Esophagus muscularis mucosa (tissue), 4 donors: Measurements from ENCODE around the gene GRIK1. TPM values are rescaled to one million over a fixed set of nuclear protein-coding genes. Genes with fewer than 3 reads are reported as not detected.

Source experiments
- DNase-seq: peaks from one replicate; pipeline ENCODE4 v3.0.0-alpha.2; 2017; ENCODE audit errors: extremely low spot score
- H3K27ac ChIP-seq, 4 donors: fragments of 200-600 bp; sonication (generic); replicated peaks in 1 of 4; 1 replicate in 3 of 4; 2 replicates in 1 of 4; pipeline ENCODE4 v1.5.1; 2016 to 2019; ENCODE audit warnings: mild to moderate bottlenecking in 1 of 4
- H3K27me3 ChIP-seq, 4 donors: fragments of 200-600 bp; sonication (generic); one replicate each; pipeline versions ENCODE4 v1.5.1 to v1.6.0; 2016 to 2019
- H3K36me3 ChIP-seq, 4 donors: fragments of 200-600 bp; sonication (generic); one replicate each; pipeline ENCODE4 v1.5.1; 2016 to 2019
- H3K4me1 ChIP-seq, 4 donors: fragments of 200-600 bp; sonication (generic); one replicate each; pipeline ENCODE4 v1.5.1; 2016 to 2019
- H3K4me3 ChIP-seq, 4 donors: fragments of 200-600 bp; sonication (generic); 1 replicate in 2 of 4; 2 replicates in 2 of 4; pipeline ENCODE4 v1.5.1; 2016 to 2019; ENCODE audit warnings: mild to moderate bottlenecking in 4 of 4, moderate library complexity in 1 of 4
- H3K9me3 ChIP-seq, 4 donors: fragments of 200-600 bp; sonication (generic); 1 replicate in 3 of 4; 2 replicates in 1 of 4; pipeline ENCODE4 v1.5.1; 2016 to 2019
- CTCF ChIP-seq, 3 experiments: fragments of 200-600 bp in 2 of 3; fragments of 450-650 bp in 1 of 3; sonication (generic) in 2 of 3; IDR thresholded peaks; one replicate each; pipeline ENCODE4 v1.5.1; 2017 to 2019; ENCODE audit warnings: antibody characterized with exemption in 3 of 3, mild to moderate bottlenecking in 2 of 3, moderate library complexity in 1 of 3
- EP300 ChIP-seq: sonication (generic); formaldehyde crosslinking; IDR thresholded peaks from one replicate; pipeline ENCODE4 v1.6.1; 2017; ENCODE audit warnings: antibody characterized with exemption
- POLR2A ChIP-seq: fragments of 450-650 bp; IDR thresholded peaks from one replicate; pipeline ENCODE4 v1.6.1; 2017; ENCODE audit warnings: antibody characterized with exemption, moderate library complexity, mild to moderate bottlenecking, low read depth
- POLR2AphosphoS5 ChIP-seq, 2 donors: sonication (generic); formaldehyde crosslinking; IDR thresholded peaks; one replicate each; pipeline ENCODE4 v1.6.1; 2017; ENCODE audit warnings: antibody characterized with exemption in 2 of 2
- WGBS: methylation state at CpG from one replicate; pipeline ENCODE4 v1.1.5; 2018; 5-methylcytosine and 5-hydroxymethylcytosine counted together
- intact Hi-C: fragments of 100-400 bp; cut with DNase I; formaldehyde crosslinking; loops from one replicate; pipeline ENCODE4 v1.15.1; 2023
- total RNA-seq, 4 donors: library from RNA; depleted of rRNA; stranded (reverse); fragments of >200 nt; gene quantifications; one replicate each; pipeline versions ENCODE4 v1.1.0 to v1.2.1, GENCODE V29; 2016

GRIK1 gene
- total RNA-seq, 4 donors from 2014 or later, result 0.19 to 0.40 (median 0.33) TPM; not detected in 1

GRCh38 chr21:29650523-29651022 lies 289.2 kb downstream of the GRIK1 start:
- Histone ChIP-seq H3K36me3 (no peaks in the 10 kb centered on the region), H3K4me1 (no peaks in the 10 kb centered on the region), H3K27ac (no peak overlapping the region), H3K27me3 (no peaks in the 10 kb centered on the region), H3K9me3 (no peaks in the 10 kb centered on the region), H3K4me3 (no peak overlapping the region)
- WGBS, result 55% methylated on average over 6 of the region's 6 CpGs
- intact Hi-C loops, result no loop called here
- no peak for TF ChIP-seq CTCF (IDR thresholded peaks at IDR 0.05)
- TF ChIP-seq POLR2AphosphoS5 (IDR thresholded peaks at IDR 0.05), result no peak
- no peak for TF ChIP-seq EP300
- TF ChIP-seq POLR2A, result no peak
- no peak for DNase-seq

GRCh38 chr21:29649406-29649814 lies 290.4 kb downstream of the GRIK1 start:
- Histone ChIP-seq H3K4me1 (no peaks in the 10 kb centered on the region), H3K36me3 (no peaks in the 10 kb centered on the region), H3K9me3 (no peaks in the 10 kb centered on the region), H3K27ac (no peak overlapping the region), H3K27me3 (no peaks in the 10 kb centered on the region), H3K4me3 (no peak overlapping the region)
- intact Hi-C loops, result no loop called here
- DNase-seq, result no peak
- WGBS, result 75% methylated on average over 5 of the region's 5 CpGs
- TF ChIP-seq EP300, result no peak
- no peak for TF ChIP-seq POLR2AphosphoS5 (IDR thresholded peaks at IDR 0.05)
- no peak for TF ChIP-seq CTCF (IDR thresholded peaks at IDR 0.05)

GRCh38 chr21:29648710-29649240 lies 291.0 kb downstream of the GRIK1 start:
- no peak overlapping the region for H3K27ac ChIP-seq
- H3K4me3 ChIP-seq, result no peak overlapping the region
- no peaks in the 10 kb centered on the region for H3K9me3 ChIP-seq
- H3K27me3 ChIP-seq, result no peaks in the 10 kb centered on the region
- no peaks in the 10 kb centered on the region for H3K36me3 ChIP-seq
- WGBS, result 88% methylated on average over 5 of the region's 5 CpGs
- TF ChIP-seq POLR2A (no peak), POLR2AphosphoS5 (IDR thresholded peaks at IDR 0.05) (no peak), CTCF (IDR thresholded peaks at IDR 0.05) (no peak), EP300 (no peak)
- DNase-seq, result no peak
- intact Hi-C loops, result no loop called here
- no peaks in the 10 kb centered on the region for H3K4me1 ChIP-seq

GRCh38 chr21:29647353-29647781 lies 292.4 kb downstream of the GRIK1 start:
- DNase-seq, result no peak
- Histone ChIP-seq H3K9me3 (no peaks in the 10 kb centered on the region), H3K27ac (no peak overlapping the region), H3K36me3 (no peaks in the 10 kb centered on the region), H3K27me3 (no peaks in the 10 kb centered on the region), H3K4me3 (no peak overlapping the region), H3K4me1 (no peaks in the 10 kb centered on the region)
- intact Hi-C loops, result no loop called here
- TF ChIP-seq POLR2AphosphoS5 (IDR thresholded peaks at IDR 0.05) (no peak), POLR2A (no peak), EP300 (no peak), CTCF (IDR thresholded peaks at IDR 0.05) (no peak)
- 60% methylated on average over 5 of the region's 5 CpGs for WGBS
